Skeletal muscle satellite cell (primary cell): Measurements from ENCODE around the gene KRTAP5-8.
"Not testable (repeated sequence)": the region's sequence is repeated elsewhere in the genome, so short reads cannot be mapped to it uniquely, and the experiment has no call there.

ENCODE experiments used
- H3K27me3 ChIP-seq: 2 replicates; pipeline ENCODE4 v1.7.0; 2013; ENCODE audit warnings: low read length; ENCODE audit not compliant: control insufficient read depth, insufficient read depth
- H3K36me3 ChIP-seq: 2 replicates; pipeline ENCODE4 v1.7.0; 2013; ENCODE audit warnings: mild to moderate bottlenecking, control low read depth, low read length; ENCODE audit not compliant: insufficient read depth
- H3K4me1 ChIP-seq: 2 replicates; pipeline ENCODE4 v1.7.0; 2013; ENCODE audit warnings: low read length; ENCODE audit not compliant: control insufficient read depth, insufficient read depth
- H3K4me2 ChIP-seq: 2 replicates; pipeline ENCODE4 v1.7.0; 2013; ENCODE audit warnings: mild to moderate bottlenecking, low read length
- H3K4me3 ChIP-seq: 2 replicates; pipeline ENCODE4 v1.7.0; 2013; ENCODE audit warnings: low read length
- H3K9ac ChIP-seq: 2 replicates; pipeline ENCODE4 v1.7.0; 2013; ENCODE audit warnings: mild to moderate bottlenecking, low read depth, low read length, moderate library complexity
- H3K9me3 ChIP-seq: replicated peaks from 2 replicates; pipeline ENCODE4 v1.7.0; 2013; ENCODE audit warnings: mild to moderate bottlenecking, control low read depth, low read length

The KRTAP5-8 gene

GRCh38 chr11:71519546-71519945 is 18.3 kb upstream of the KRTAP5-8 start:
- H3K4me2 ChIP-seq: no peak overlapping the region
- H3K4me1 ChIP-seq: no peaks in the 10 kb centered on the region

GRCh38 chr11:71525188-71525937 is 12.5 kb upstream of the KRTAP5-8 start:
- peaks cover 2% of the 10 kb centered on the region for H3K27me3 ChIP-seq
- H3K9ac ChIP-seq: no peak overlapping the region
- H3K4me3 ChIP-seq: no peak overlapping the region
- no peaks in the 10 kb centered on the region for H3K4me1 ChIP-seq
- H3K4me2 ChIP-seq: no peak overlapping the region
- H3K36me3 ChIP-seq: no peaks in the 10 kb centered on the region
- no peaks in the 10 kb centered on the region for H3K9me3 ChIP-seq

More at GRCh38 chr11:71519546-71519945, 18.3 kb upstream of the KRTAP5-8 start:
- H3K27me3 ChIP-seq: no peaks in the 10 kb centered on the region
- no peak overlapping the region for H3K9ac ChIP-seq
- no peaks in the 10 kb centered on the region for H3K9me3 ChIP-seq
- no peak overlapping the region for H3K4me3 ChIP-seq
- no peaks in the 10 kb centered on the region for H3K36me3 ChIP-seq

- Histone ChIP-seq H3K9me3 (no peaks in the 10 kb centered on the region), H3K4me3 (no peak overlapping the region), H3K27me3 (peaks cover 2% of the 10 kb centered on the region), H3K4me1 (no peaks in the 10 kb centered on the region), H3K4me2 (no peak overlapping the region), H3K36me3 (no peaks in the 10 kb centered on the region), H3K9ac (no peak overlapping the region)
Observed at GRCh38 chr11:71525938-71526495, 11.8 kb upstream of the KRTAP5-8 start.

- H3K4me2 ChIP-seq, H3K4me1 ChIP-seq, H3K27me3 ChIP-seq, H3K9ac ChIP-seq, H3K9me3 ChIP-seq, H3K36me3 ChIP-seq, H3K4me3 ChIP-seq: not testable (repeated sequence)
Observed at GRCh38 chr11:71526796-71527575, 10.8 kb upstream of the KRTAP5-8 start, which contains the start of gene KRTAP5-7. TSS of gene KRTAP5-7 (plus strand) at chr11:71527267. CDS start at chr11:71527301, 34 bp downstream.

- peaks cover 10% of the 10 kb centered on the region for H3K27me3 ChIP-seq
- H3K4me1 ChIP-seq: no peaks in the 10 kb centered on the region
- no peaks in the 10 kb centered on the region for H3K36me3 ChIP-seq
- no peak overlapping the region for H3K4me3 ChIP-seq
- no peak overlapping the region for H3K4me2 ChIP-seq
- H3K9me3 ChIP-seq: no peaks in the 10 kb centered on the region
- no peak overlapping the region for H3K9ac ChIP-seq
Observed at GRCh38 chr11:71527576-71528210, 10.1 kb upstream of the KRTAP5-8 start.

- H3K9me3 ChIP-seq: no peaks in the 10 kb centered on the region
- peaks cover 10% of the 10 kb centered on the region for H3K27me3 ChIP-seq
- no peak overlapping the region for H3K4me2 ChIP-seq
- no peak overlapping the region for H3K9ac ChIP-seq
- H3K4me1 ChIP-seq: no peaks in the 10 kb centered on the region
- H3K4me3 ChIP-seq: no peak overlapping the region
- no peaks in the 10 kb centered on the region for H3K36me3 ChIP-seq
Observed at GRCh38 chr11:71530602-71531001, 7.2 kb upstream of the KRTAP5-8 start.

GRCh38 chr11:71532036-71532610 is 5.7 kb upstream of the KRTAP5-8 start:
- Histone ChIP-seq H3K27me3 (peaks cover 10% of the 10 kb centered on the region), H3K9ac (no peak overlapping the region), H3K9me3 (no peaks in the 10 kb centered on the region), H3K36me3 (no peaks in the 10 kb centered on the region), H3K4me3 (no peak overlapping the region), H3K4me2 (no peak overlapping the region), H3K4me1 (no peaks in the 10 kb centered on the region)

- H3K4me2 ChIP-seq, H3K9me3 ChIP-seq, H3K4me1 ChIP-seq, H3K36me3 ChIP-seq, H3K9ac ChIP-seq, H3K4me3 ChIP-seq: not testable (repeated sequence)
- peaks cover 10% of the 10 kb centered on the region for H3K27me3 ChIP-seq
Observed at GRCh38 chr11:71534711-71535608, 2.9 kb upstream of the KRTAP5-8 start.

- Histone ChIP-seq H3K4me3 (no peak overlapping the region), H3K4me1 (no peaks in the 10 kb centered on the region)
Observed at GRCh38 chr11:71535825-71536224, 2.0 kb upstream of the KRTAP5-8 start.

GRCh38 chr11:71537537-71537936 is 288 bp upstream of the KRTAP5-8 start:
- H3K36me3 ChIP-seq: no peaks in the 10 kb centered on the region
- H3K4me3 ChIP-seq: no peak overlapping the region
- no peaks in the 10 kb centered on the region for H3K9me3 ChIP-seq
- no peak overlapping the region for H3K9ac ChIP-seq
- no peaks in the 10 kb centered on the region for H3K27me3 ChIP-seq
- H3K4me2 ChIP-seq: no peak overlapping the region
- no peaks in the 10 kb centered on the region for H3K4me1 ChIP-seq

More at GRCh38 chr11:71535825-71536224, 2.0 kb upstream of the KRTAP5-8 start:
- Histone ChIP-seq H3K9ac (no peak overlapping the region), H3K9me3 (no peaks in the 10 kb centered on the region), H3K27me3 (peaks cover 8% of the 10 kb centered on the region), H3K36me3 (no peaks in the 10 kb centered on the region), H3K4me2 (no peak overlapping the region)
